Raji (cell line): ENCODE results near the gene COL6A6.

Source experiments
- POLR2A ChIP-seq: IDR thresholded peaks from 2 replicates; pipeline ENCODE4 v1.6.1; 2011; ENCODE audit warnings: low read depth, low read length, control low read depth; ENCODE audit not compliant: insufficient read depth

The COL6A6 gene

GRCh38 chr3:130519754-130520153 lies 2.8 kb downstream of the COL6A6 start:
- TF ChIP-seq POLR2A: no peak

DNA sequence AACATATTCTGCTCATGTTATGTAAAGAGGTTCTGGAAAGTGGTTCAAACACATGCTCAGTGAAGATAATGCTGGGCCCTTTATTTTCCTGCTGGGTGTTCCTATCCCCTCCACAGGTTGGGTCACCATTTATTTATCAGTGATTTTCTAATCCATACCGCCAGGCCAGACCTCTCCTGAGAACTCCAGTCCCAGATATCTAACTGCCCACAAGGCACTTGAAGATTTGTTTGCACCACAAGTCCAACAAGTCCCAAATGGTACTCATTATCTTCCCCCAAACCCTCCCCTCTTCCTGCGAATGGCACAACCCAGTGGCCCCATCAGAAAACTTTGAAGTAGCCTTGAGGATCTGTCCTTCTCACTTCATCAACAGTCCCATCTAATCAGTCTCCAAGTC lies 5.4 kb downstream of the COL6A6 start:
- TF ChIP-seq POLR2A: no peak

- TF ChIP-seq POLR2A: no peak
These were observed 10.4 kb downstream of the COL6A6 start for GRCh38 chr3:130527426-130527825.

GRCh38 chr3:130528120-130528519 lies 11.1 kb downstream of the COL6A6 start:
- no peak for TF ChIP-seq POLR2A

GRCh38 chr3:130529486-130530215 lies 12.7 kb downstream of the COL6A6 start:
- TF ChIP-seq POLR2A: no peak

GRCh38 chr3:130533247-130533646 lies 16.3 kb downstream of the COL6A6 start:
- no peak for TF ChIP-seq POLR2A

DNA sequence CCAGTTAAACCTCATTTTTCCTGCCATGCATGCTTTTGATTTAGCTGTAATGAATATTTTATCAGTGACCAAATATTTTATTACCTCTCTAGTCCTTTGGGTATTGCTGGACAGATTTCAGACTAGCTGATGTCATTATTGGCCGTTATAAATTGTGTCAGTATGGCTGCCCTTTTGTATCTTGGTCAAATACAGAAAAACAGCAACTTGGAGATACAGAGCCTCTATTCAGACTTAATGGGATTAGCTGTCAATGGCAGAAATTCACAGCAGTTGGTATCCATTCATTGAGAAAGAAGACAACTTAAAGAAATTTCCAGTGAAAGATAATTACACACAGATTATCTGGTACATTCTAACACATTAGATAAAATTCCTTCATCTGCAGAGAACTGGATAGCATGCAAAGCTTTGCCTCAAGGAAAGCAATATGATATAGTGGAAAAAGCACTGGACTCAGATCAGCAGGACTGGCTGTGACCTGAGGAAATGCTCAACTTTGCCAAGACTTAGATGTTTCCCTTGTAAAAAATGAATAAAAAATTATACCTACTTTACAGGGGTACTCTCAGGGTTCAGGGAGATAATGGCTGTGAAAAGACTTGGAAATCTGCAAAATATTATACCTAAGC lies 20.8 kb downstream of the COL6A6 start:
- no peak for TF ChIP-seq POLR2A

DNA sequence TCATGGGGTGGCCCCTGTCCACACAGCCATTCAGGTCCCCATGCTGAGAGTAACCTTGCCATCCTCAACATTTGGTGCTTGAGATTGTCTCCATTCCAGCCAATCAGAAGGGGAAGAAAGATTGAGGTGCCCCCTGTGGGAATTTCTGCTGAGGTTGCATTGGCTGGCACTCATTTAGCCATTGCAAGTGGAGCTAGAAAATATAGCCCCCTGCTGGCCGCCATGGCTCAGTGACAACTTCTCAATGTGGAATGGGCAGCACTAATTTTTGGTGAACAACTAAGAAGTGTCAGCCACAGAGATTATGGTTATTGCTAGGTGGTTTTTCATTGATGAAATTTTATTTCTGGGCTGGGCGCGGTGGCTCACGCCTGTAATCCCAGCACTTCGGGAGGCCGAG lies 22.0 kb downstream of the COL6A6 start:
- TF ChIP-seq POLR2A: no peak

DNA sequence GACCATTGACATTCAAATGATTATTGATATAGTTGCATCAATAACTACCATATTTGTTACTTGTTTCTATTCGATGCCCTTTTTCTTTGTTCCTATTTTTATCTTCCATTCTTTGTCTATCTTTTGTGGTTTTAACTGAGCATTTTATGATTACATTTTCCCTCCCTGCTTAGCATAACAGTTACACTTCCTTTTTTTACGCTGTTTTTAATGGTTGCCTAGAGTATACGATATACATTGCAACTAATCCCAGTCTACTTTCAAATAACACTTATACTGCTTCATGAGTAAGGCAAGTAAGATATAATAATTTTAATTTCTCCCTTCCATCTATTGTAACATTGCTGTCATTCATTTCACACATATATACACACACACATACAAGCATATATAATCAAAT lies 26.3 kb downstream of the COL6A6 start:
- no peak for TF ChIP-seq POLR2A

- no peak for TF ChIP-seq POLR2A
These were observed 30.1 kb downstream of the COL6A6 start for GRCh38 chr3:130546920-130547679.

DNA sequence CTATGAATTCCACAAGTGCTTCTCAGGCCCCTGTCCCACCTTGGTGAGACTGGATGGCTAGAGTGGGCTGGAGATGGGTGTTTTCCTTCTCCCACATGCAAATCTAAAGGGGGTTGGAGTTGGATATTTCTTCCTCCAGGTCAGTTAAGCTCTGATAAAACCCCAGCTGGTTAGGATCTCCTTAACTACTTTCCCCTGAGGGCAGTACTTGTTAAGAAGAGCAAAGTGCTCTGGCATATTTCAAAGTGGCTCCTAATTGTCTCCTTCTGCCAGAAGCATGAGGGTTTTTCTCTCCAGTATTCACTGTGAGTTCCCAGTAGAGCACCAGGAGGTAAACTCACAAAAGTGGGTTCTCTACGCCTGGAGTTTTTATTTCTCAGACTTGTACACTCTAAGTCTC lies 31.4 kb downstream of the COL6A6 start:
- TF ChIP-seq POLR2A: no peak

DNA sequence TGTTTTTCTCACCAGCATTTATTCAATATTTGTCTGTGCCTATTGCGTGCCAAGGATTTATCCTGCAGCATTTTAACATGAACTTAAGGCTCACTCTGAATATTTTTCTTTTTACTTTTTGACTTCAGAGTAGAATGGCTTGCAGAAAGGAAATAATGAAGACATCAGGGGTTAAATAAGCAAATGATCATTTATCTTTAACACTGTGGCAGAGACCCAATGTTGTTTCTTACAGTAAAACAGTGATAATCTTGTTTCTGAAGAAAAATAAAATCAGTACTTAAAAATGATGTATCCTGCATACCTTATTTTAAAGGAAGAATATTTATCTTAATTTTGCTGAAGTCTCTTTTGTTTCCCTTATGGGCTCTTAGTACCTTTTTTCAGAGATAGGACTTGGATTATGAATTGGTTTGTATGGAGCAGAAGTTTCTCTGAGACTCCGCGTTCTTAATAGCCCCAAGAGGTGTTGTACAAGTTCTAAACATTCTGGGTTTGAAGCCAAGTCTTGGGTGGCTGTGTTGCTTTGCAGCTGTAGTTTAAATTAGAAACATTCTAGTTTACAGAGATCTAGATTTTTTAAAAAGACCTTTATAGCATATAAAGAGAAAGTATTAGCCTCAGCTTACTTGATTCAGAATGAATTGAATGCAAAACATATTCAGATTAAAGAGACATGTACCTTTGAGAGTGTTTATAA lies 40.5 kb downstream of the COL6A6 start:
- TF ChIP-seq POLR2A: no peak

DNA sequence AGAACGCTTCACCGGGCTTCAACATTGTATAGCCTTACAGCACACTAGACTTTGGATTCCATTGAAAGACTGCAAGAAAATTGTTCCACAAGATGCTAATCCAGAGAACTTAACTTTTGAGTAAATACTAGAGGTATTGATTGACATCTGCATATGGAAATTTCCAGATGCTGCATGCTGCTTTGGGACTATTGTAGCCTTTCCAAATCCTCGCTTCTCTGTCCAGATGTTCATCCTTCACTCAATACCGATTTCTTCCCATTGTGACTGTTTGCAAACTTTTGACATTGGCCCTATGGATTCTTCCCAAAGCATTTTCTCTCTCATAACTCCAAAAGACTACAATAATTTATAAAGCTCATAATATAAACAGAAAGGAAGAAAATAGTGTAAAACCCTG lies 41.4 kb downstream of the COL6A6 start:
- TF ChIP-seq POLR2A: no peak

GRCh38 chr3:130565224-130565623 lies 48.2 kb downstream of the COL6A6 start:
- no peak for TF ChIP-seq POLR2A
